HepG2 (cell line): ENCODE data around the gene ZNF24. TPM values are rescaled to one million over a fixed set of nuclear protein-coding genes. Genes with fewer than 3 reads are reported as not detected.

Experiments
- AFF4 ChIP-seq: sonication (generic); formaldehyde crosslinking; IDR thresholded peaks from 2 replicates; pipeline ENCODE4 v1.4.0; 2020; ENCODE audit warnings: missing genetic modification reagents
- BRF2 ChIP-seq: sonication (generic); formaldehyde crosslinking; IDR thresholded peaks from 2 replicates; pipeline ENCODE4 v1.8.1; 2022; ENCODE audit warnings: mild to moderate bottlenecking, missing genetic modification reagents
- KDM3A ChIP-seq: IDR thresholded peaks from 2 replicates; pipeline ENCODE4 v1.6.1; 2018; ENCODE audit warnings: low read depth, missing compliant biosample characterization
- PITX1 ChIP-seq: sonication (generic); formaldehyde crosslinking; IDR thresholded peaks from 2 replicates; pipeline ENCODE4 v1.5.1; 2020; ENCODE audit warnings: mild to moderate bottlenecking, missing genetic modification reagents
- SRY ChIP-seq: sonication (generic); formaldehyde crosslinking; IDR thresholded peaks from 2 replicates; pipeline ENCODE4 v1.8.0; 2022; ENCODE audit warnings: mild to moderate bottlenecking, missing genetic modification reagents
- SSRP1 ChIP-seq: IDR thresholded peaks from 2 replicates; pipeline ENCODE4 v1.6.1; 2016; ENCODE audit warnings: control low read depth
- TIGD3 ChIP-seq: sonication (generic); formaldehyde crosslinking; IDR thresholded peaks from 2 replicates; pipeline ENCODE4 v1.5.1; 2020; ENCODE audit warnings: mild to moderate bottlenecking, missing genetic modification reagents, borderline replicate concordance
- XRCC5 ChIP-seq: fragments of 200-400 bp; formaldehyde crosslinking; optimal IDR thresholded peaks from 2 replicates; pipeline ENCODE3; 2017; ENCODE audit warnings: mild to moderate bottlenecking, low read length
- ZBTB7B ChIP-seq: sonication (generic); formaldehyde crosslinking; IDR thresholded peaks from 2 replicates; pipeline ENCODE4 v1.4.0; 2020; ENCODE audit warnings: missing genetic modification reagents
- ZFY ChIP-seq: sonication (generic); formaldehyde crosslinking; IDR thresholded peaks from 2 replicates; pipeline ENCODE4 v1.4.0; 2020; ENCODE audit warnings: missing genetic modification reagents
- ZNF30 ChIP-seq: sonication (generic); formaldehyde crosslinking; IDR thresholded peaks from 2 replicates; pipeline ENCODE4 v1.5.0; 2020; ENCODE audit warnings: mild to moderate bottlenecking, missing genetic modification reagents
- ZNF33A ChIP-seq: sonication (generic); formaldehyde crosslinking; IDR thresholded peaks from 2 replicates; pipeline ENCODE4 v1.5.1; 2020; ENCODE audit warnings: missing genetic modification reagents, mild to moderate bottlenecking, moderate library complexity, borderline replicate concordance
- ZNF552 ChIP-seq: sonication (generic); formaldehyde crosslinking; IDR thresholded peaks from 2 replicates; pipeline ENCODE4 v1.9.0; 2022; ENCODE audit warnings: missing genetic modification reagents, mild to moderate bottlenecking, borderline replicate concordance
- ZNF567 ChIP-seq: sonication (generic); formaldehyde crosslinking; IDR thresholded peaks from 2 replicates; pipeline ENCODE4 v1.8.1; 2023; ENCODE audit warnings: mild to moderate bottlenecking, missing genetic modification reagents, borderline replicate concordance
- ZNF574 ChIP-seq: sonication (generic); formaldehyde crosslinking; IDR thresholded peaks from 2 replicates; pipeline ENCODE4 v1.4.0; 2020; ENCODE audit warnings: missing genetic modification reagents
- polyA plus RNA-seq, 8 experiments: library from polyadenylated mRNA; depleted of rRNA in 3 of 8; stranded (reverse) in 7 of 8; unstranded in 1 of 8; fragments of >200 nt; fragmentation: Illumina TruSeq in 4 of 8; extraction: Trizol in 4 of 8; gene quantifications; 2 replicates each; pipeline versions ENCODE4 v1.2.1 to v1.2.3, GENCODE V29; 2011 to 2016; ENCODE audit warnings: low read depth in 4 of 8, missing spikeins in 1 of 8, mixed read lengths in 1 of 8; ENCODE audit not compliant: insufficient read depth in 1 of 8
- total RNA-seq, 5 experiments: library from RNA; depleted of rRNA; stranded (reverse); fragments of >200 nt; fragmentation: Illumina TruSeq; extraction: Trizol; gene quantifications; 2 replicates each; pipeline ENCODE4 v1.2.3, GENCODE V29; 2016; ENCODE audit warnings: low read depth in 1 of 5

The ZNF24 gene
- total and polyA plus RNA-seq, 2 of the 13 experiments (the other 11 are each of a cell fraction or from before 2014, with no cell fraction given): 19.5 to 41.1 TPM

GRCh38 chr18:35376742-35377695 is 32.8 kb upstream of the ZNF24 start, which contains the start of gene ZNF396 (continued):
- TF ChIP-seq ZNF574 (CRISPR knock-in tag) (peak; percentile 48), SRY (0 out of 2 replicates have a peak, but pooled peaks have one; percentile 32), KDM3A (CRISPR knock-in tag) (peak; percentile 57; the same call in 1 of the 2 replicates), ZBTB7B (CRISPR knock-in tag) (peak; percentile 44; the same call in 1 of the 2 replicates), ZNF33A (CRISPR knock-in tag) (no peak), TIGD3 (CRISPR knock-in tag) (no peak), AFF4 (CRISPR knock-in tag) (no peak), ZNF567 (CRISPR knock-in tag) (0 out of 2 replicates have a peak, but pooled peaks have one; percentile 40), BRF2 (CRISPR knock-in tag) (no peak), ZFY (CRISPR knock-in tag) (peak; percentile 59), PITX1 (CRISPR knock-in tag) (0 out of 2 replicates have a peak, but pooled peaks have one; percentile 20), ZNF552 (CRISPR knock-in tag) (no peak), XRCC5 (peak; percentile 5), ZNF30 (0 out of 2 replicates have a peak, but pooled peaks have one; percentile 50), SSRP1 (CRISPR knock-in tag) (no peak)
